Prostate gland (tissue), 2 donors: ENCODE data around the gene BAIAP2.

Experiments
- POLR2A ChIP-seq: fragments of 450-650 bp; IDR thresholded peaks from one replicate; pipeline ENCODE4 v1.6.1; 2016; ENCODE audit warnings: antibody characterized with exemption, mild to moderate bottlenecking
- POLR2AphosphoS5 ChIP-seq: sonication (generic); formaldehyde crosslinking; IDR thresholded peaks from one replicate; pipeline ENCODE4 v1.6.1; 2017; ENCODE audit warnings: antibody characterized with exemption
- TF ChIP-seq, protein P1 (sequence below), 4 experiments: fragments of 200-600 bp in 2 of 4; fragments of 450-650 bp in 2 of 4; sonication (generic) in 2 of 4; IDR thresholded peaks; 1 replicate in 3 of 4; 2 replicates in 1 of 4; pipeline ENCODE4 v1.5.1; 2016 to 2019; ENCODE audit warnings: antibody characterized with exemption in 4 of 4, mild to moderate bottlenecking in 2 of 4, moderate library complexity in 2 of 4

DNA sequence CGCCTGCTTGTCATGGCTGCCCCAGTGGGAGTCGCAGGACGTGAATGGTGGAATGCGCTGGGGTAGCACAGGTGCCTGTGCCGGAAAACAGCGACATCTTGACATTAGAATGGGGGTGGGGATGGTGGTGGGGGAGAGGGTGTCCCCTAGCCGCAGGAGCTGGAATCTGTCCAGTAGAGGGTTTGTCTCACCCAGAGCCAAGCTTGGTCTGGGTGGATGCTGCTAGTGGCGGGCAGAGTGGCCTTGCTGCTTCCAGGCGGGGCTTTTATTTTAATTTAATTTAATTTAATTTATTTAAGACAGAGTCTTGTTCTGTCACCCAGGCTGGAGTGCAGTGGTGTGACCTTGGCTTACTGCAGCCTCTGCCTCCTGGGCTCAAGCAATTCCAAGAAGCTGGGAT lies 7.7 kb downstream of the BAIAP2 start:
- TF ChIP-seq POLR2A (no peak), POLR2AphosphoS5 (no peak)
- TF ChIP-seq, protein P1, sequence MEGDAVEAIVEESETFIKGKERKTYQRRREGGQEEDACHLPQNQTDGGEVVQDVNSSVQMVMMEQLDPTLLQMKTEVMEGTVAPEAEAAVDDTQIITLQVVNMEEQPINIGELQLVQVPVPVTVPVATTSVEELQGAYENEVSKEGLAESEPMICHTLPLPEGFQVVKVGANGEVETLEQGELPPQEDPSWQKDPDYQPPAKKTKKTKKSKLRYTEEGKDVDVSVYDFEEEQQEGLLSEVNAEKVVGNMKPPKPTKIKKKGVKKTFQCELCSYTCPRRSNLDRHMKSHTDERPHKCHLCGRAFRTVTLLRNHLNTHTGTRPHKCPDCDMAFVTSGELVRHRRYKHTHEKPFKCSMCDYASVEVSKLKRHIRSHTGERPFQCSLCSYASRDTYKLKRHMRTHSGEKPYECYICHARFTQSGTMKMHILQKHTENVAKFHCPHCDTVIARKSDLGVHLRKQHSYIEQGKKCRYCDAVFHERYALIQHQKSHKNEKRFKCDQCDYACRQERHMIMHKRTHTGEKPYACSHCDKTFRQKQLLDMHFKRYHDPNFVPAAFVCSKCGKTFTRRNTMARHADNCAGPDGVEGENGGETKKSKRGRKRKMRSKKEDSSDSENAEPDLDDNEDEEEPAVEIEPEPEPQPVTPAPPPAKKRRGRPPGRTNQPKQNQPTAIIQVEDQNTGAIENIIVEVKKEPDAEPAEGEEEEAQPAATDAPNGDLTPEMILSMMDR (IDR thresholded peaks at IDR 0.05) = no peak
